HFF-Myc (cell line): ENCODE results near the gene GAK.

Experiments
- DNase-seq: peaks from one replicate; pipeline ENCODE4 v3.0.0-alpha.2; 2011; ENCODE audit warnings: low read depth; ENCODE audit errors: extremely low read depth
- H3K4me3 ChIP-seq: replicated peaks from 2 replicates; pipeline ENCODE4 v1.5.1; 2011; ENCODE audit warnings: low read depth, mild to moderate bottlenecking, control low read depth, low read length
- TF ChIP-seq, protein P1 (sequence below): IDR thresholded peaks from 2 replicates; pipeline ENCODE4 v1.5.1; 2012; ENCODE audit warnings: mild to moderate bottlenecking, low read depth, low read length, control low read depth; ENCODE audit errors: missing control alignments

Gene GAK

GRCh38 chr4:959338-960139 lies 27.4 kb upstream of the GAK start:
- no peak overlapping the region for H3K4me3 ChIP-seq
- no peak for DNase-seq
- TF ChIP-seq, protein P1, sequence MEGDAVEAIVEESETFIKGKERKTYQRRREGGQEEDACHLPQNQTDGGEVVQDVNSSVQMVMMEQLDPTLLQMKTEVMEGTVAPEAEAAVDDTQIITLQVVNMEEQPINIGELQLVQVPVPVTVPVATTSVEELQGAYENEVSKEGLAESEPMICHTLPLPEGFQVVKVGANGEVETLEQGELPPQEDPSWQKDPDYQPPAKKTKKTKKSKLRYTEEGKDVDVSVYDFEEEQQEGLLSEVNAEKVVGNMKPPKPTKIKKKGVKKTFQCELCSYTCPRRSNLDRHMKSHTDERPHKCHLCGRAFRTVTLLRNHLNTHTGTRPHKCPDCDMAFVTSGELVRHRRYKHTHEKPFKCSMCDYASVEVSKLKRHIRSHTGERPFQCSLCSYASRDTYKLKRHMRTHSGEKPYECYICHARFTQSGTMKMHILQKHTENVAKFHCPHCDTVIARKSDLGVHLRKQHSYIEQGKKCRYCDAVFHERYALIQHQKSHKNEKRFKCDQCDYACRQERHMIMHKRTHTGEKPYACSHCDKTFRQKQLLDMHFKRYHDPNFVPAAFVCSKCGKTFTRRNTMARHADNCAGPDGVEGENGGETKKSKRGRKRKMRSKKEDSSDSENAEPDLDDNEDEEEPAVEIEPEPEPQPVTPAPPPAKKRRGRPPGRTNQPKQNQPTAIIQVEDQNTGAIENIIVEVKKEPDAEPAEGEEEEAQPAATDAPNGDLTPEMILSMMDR: no peak

- TF ChIP-seq, protein P1: no peak
- DNase-seq: no peak
- H3K4me3 ChIP-seq: no peak overlapping the region
Measured at GRCh38 chr4:958696-959337, 26.7 kb upstream of the GAK start.

- TF ChIP-seq, protein P1: no peak
- H3K4me3 ChIP-seq: no peak overlapping the region
- no peak for DNase-seq
Measured at GRCh38 chr4:958314-958665, 26.2 kb upstream of the GAK start.

DNA sequence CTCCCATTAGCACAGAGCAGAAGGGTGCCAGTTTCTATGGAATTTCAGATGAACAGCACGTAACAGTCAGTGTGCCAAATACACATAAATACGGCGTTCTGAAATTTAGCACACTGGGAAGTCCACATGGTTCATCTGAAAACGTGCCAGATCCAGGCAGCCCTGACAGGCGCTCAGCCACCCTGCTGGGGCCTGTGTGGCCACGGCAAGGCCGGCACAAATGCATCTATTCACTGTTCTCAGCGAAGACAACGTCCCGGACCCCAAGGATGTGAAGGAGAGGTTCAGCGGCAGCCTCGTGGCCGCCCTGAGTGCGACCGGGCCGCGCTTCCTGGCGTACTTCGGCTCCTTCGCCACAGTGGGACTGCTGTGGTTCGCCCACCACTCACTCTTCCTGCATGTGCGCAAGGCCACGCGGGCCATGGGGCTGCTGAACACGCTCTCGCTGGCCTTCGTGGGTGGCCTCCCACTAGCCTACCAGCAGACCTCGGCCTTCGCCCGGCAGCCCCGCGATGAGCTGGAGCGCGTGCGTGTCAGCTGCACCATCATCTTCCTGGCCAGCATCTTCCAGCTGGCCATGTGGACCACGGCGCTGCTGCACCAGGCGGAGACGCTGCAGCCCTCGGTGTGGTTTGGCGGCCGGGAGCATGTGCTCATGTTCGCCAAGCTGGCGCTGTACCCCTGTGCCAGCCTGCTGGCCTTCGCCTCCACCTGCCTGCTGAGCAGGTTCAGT lies 25.6 kb upstream of the GAK start:
- H3K4me3 ChIP-seq: no peak overlapping the region
- no peak for DNase-seq
- TF ChIP-seq, protein P1: no peak

DNA sequence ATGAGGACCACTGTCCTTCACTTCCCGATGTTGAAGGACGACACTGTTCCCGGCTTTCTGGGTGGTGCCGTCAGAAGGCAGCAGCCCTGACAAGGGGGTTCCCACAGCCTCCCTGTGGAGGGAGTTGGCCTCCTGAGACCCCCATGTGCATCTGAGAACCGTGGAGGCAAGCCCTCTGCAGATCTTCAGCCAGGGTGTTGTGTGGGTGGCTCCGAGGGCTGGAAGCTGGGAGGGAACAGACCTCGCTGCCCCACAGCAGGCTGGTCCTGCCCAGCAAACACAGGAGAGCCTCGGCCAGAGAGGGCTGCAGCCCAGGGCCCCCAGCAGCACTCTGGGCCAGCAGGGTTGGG lies 25.1 kb upstream of the GAK start:
- no peak overlapping the region for H3K4me3 ChIP-seq
- TF ChIP-seq, protein P1: no peak
- no peak for DNase-seq

DNA sequence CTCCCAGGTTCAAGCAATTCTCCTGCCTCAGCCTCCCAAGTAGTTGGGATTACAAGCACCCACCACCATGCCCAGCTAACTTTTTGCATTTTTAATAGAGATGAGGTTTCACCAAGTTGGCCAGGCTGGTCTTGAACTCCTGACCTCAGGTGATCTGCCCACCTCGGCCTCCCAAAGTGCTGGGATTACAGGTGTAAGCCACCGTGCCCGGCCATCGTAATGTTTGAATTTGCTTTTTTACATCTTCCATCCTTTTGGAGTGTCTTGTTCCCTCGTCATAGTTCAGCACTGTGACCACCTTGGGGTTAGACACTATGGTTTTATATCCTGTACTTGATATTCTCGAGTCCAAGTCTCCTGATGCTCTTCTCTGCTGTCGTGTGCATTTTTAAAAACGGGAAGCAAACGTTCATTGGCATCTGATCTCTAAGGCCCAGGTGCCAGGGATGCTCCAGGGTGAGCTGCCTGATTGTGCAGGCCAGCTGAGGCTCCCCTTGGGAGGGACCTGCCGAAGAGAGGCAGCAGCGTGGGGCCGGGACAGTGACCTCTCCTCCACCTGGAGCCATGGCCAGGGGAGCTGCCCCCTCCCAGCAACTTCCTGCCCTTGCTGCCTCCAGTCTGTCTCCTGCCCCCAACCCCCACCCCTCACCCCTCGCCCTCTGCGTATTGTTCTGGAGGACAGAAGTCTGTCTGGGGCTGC lies 24.6 kb upstream of the GAK start:
- TF ChIP-seq, protein P1: no peak
- no peak for DNase-seq
- no peak overlapping the region for H3K4me3 ChIP-seq
